Measurements from ENCODE around the gene TMEM184C.

GRCh38 chr4:147626903-147627302 is 9.7 kb downstream of the TMEM184C start:
- TF ChIP-seq CTCF (IDR thresholded peaks at IDR 0.05 in 8 of 11, conservative IDR thresholded peaks at IDR 0.05 in 3 of 11): no peak
- no peak for TF ChIP-seq POLR2AphosphoS5 (IDR thresholded peaks at IDR 0.05)
